OCI-LY1 (cell line): ENCODE data around the gene HNMT.

Source experiments
- H2AFZ ChIP-seq: fragments of 200-600 bp; sonication (generic), shearing (Covaris generic); 2 replicates; pipeline ENCODE4 v1.6.0; 2014; ENCODE audit warnings: antibody characterized with exemption, mild to moderate bottlenecking, low read length
- H3F3A ChIP-seq: fragments of 200-600 bp; sonication (generic), shearing (Covaris generic); 2 replicates; pipeline ENCODE4 v1.6.0; 2014; ENCODE audit warnings: mild to moderate bottlenecking, antibody characterized with exemption, low read length, moderate library complexity; ENCODE audit not compliant: insufficient read depth
- H3K27ac ChIP-seq: fragments of 200-600 bp; sonication (generic); 2 replicates; pipeline ENCODE4 v1.5.1; 2014; ENCODE audit warnings: low read length, mixed run types, mild to moderate bottlenecking, low read depth; ENCODE audit not compliant: poor library complexity, severe bottlenecking
- H3K27me3 ChIP-seq: fragments of 200-600 bp; sonication (generic); 2 replicates; pipeline ENCODE4 v1.6.0; 2014; ENCODE audit warnings: antibody characterized with exemption, mild to moderate bottlenecking, low read length, moderate library complexity; ENCODE audit not compliant: insufficient read depth
- H3K36me3 ChIP-seq: fragments of 200-600 bp; sonication (generic); 2 replicates; pipeline ENCODE4 v1.6.1; 2014; ENCODE audit warnings: mild to moderate bottlenecking, antibody characterized with exemption, low read length, moderate library complexity, mixed read lengths; ENCODE audit not compliant: insufficient read depth
- H3K4me1 ChIP-seq: fragments of 200-600 bp; sonication (generic); 2 replicates; pipeline ENCODE4 v1.5.1; 2014; ENCODE audit warnings: mild to moderate bottlenecking, low read length, moderate library complexity; ENCODE audit not compliant: insufficient read depth, severe bottlenecking
- H3K4me2 ChIP-seq: fragments of 200-600 bp; sonication (generic), shearing (Covaris generic); 2 replicates; pipeline ENCODE4 v1.6.1; 2014; ENCODE audit warnings: low read length
- H3K4me3 ChIP-seq: fragments of 200-600 bp; sonication (generic); 2 replicates; pipeline ENCODE4 v1.5.1; 2014; ENCODE audit warnings: low read length, low read depth, mild to moderate bottlenecking, mixed read lengths; ENCODE audit not compliant: poor library complexity, severe bottlenecking
- H3K79me2 ChIP-seq: fragments of 200-600 bp; shearing (Covaris generic); 2 replicates; pipeline ENCODE4 v1.6.1; 2016; ENCODE audit warnings: mixed run types, low read length, mixed read lengths; ENCODE audit not compliant: insufficient read depth
- H3K9ac ChIP-seq: fragments of 200-600 bp; sonication (generic), shearing (Covaris generic); 2 replicates; pipeline ENCODE4 v1.6.1; 2014; ENCODE audit warnings: mild to moderate bottlenecking, low read length, mixed read lengths
- H3K9me2 ChIP-seq: fragments of 200-600 bp; sonication (generic), shearing (Covaris generic); 2 replicates; pipeline ENCODE4 v1.6.1; 2014; ENCODE audit warnings: low read depth, mild to moderate bottlenecking, low read length, mixed read lengths
- H3K9me3 ChIP-seq: fragments of 200-600 bp; shearing (Covaris generic); 2 replicates; pipeline ENCODE4 v1.6.1; 2014; ENCODE audit warnings: low read length, mixed read lengths
- H4K20me1 ChIP-seq: fragments of 200-600 bp; sonication (generic), shearing (Covaris generic); 2 replicates; pipeline ENCODE4 v1.6.0; 2016; ENCODE audit warnings: mild to moderate bottlenecking, low read length; ENCODE audit not compliant: insufficient read depth
- CTCF ChIP-seq: fragments of 200-600 bp; sonication (generic), shearing (Covaris generic); IDR thresholded peaks from 2 replicates; pipeline ENCODE4 v1.5.1; 2017; ENCODE audit warnings: mild to moderate bottlenecking, antibody characterized with exemption, low read length, moderate library complexity, mixed read lengths
- EZH2 ChIP-seq: fragments of 200-600 bp; sonication (generic), shearing (Covaris generic); IDR thresholded peaks from 2 replicates; pipeline ENCODE4 v1.8.0; 2017; ENCODE audit warnings: borderline replicate concordance, mixed run types, mild to moderate bottlenecking, antibody characterized with exemption, low read length, moderate library complexity, mixed read lengths

Gene HNMT

GRCh38 chr2:138015494-138015893 is 51.2 kb downstream of the HNMT start:
- no peaks in the 10 kb centered on the region for H4K20me1 ChIP-seq
- H3K9me2 ChIP-seq: no peaks in the 10 kb centered on the region
- no peaks in the 10 kb centered on the region for H3K27me3 ChIP-seq
- no peaks in the 10 kb centered on the region for H3K36me3 ChIP-seq
- H2AFZ ChIP-seq: no peak overlapping the region
- no peaks in the 10 kb centered on the region for H3K79me2 ChIP-seq
- TF ChIP-seq EZH2 (no peak), CTCF (no peak)
- H3K4me2 ChIP-seq: no peak overlapping the region
- no peaks in the 10 kb centered on the region for H3F3A ChIP-seq
- H3K9ac ChIP-seq: no peak overlapping the region
- H3K9me3 ChIP-seq: no peaks in the 10 kb centered on the region
- H3K27ac ChIP-seq: no peak overlapping the region
- H3K4me3 ChIP-seq: no peak overlapping the region
- H3K4me1 ChIP-seq: no peaks in the 10 kb centered on the region

- Histone ChIP-seq H3K79me2 (no peaks in the 10 kb centered on the region), H3K4me2 (no peak overlapping the region), H3K9me2 (no peaks in the 10 kb centered on the region)
Observed at GRCh38 chr2:138016351-138017087, 52.2 kb downstream of the HNMT start.

GRCh38 chr2:138017824-138018223 is 53.6 kb downstream of the HNMT start:
- no peaks in the 10 kb centered on the region for H3K4me1 ChIP-seq
- no peak overlapping the region for H3K4me3 ChIP-seq
- H3K36me3 ChIP-seq: no peaks in the 10 kb centered on the region
- H4K20me1 ChIP-seq: no peaks in the 10 kb centered on the region
- no peak overlapping the region for H3K27ac ChIP-seq
- H3K4me2 ChIP-seq: no peak overlapping the region
- H3K27me3 ChIP-seq: no peaks in the 10 kb centered on the region
- H3K9me3 ChIP-seq: no peaks in the 10 kb centered on the region
- no peak overlapping the region for H2AFZ ChIP-seq
- TF ChIP-seq CTCF: no peak
- no peak for TF ChIP-seq EZH2
- no peaks in the 10 kb centered on the region for H3K79me2 ChIP-seq
- no peaks in the 10 kb centered on the region for H3F3A ChIP-seq
- no peak overlapping the region for H3K9ac ChIP-seq
- H3K9me2 ChIP-seq: no peaks in the 10 kb centered on the region

More at GRCh38 chr2:138016351-138017087, 52.2 kb downstream of the HNMT start:
- no peak for TF ChIP-seq CTCF
- no peak for TF ChIP-seq EZH2
- no peaks in the 10 kb centered on the region for H3K4me1 ChIP-seq
- no peaks in the 10 kb centered on the region for H3K36me3 ChIP-seq
- H2AFZ ChIP-seq: no peak overlapping the region
- H4K20me1 ChIP-seq: no peaks in the 10 kb centered on the region
- no peaks in the 10 kb centered on the region for H3F3A ChIP-seq
- H3K9me3 ChIP-seq: no peaks in the 10 kb centered on the region
- no peaks in the 10 kb centered on the region for H3K27me3 ChIP-seq
- no peak overlapping the region for H3K9ac ChIP-seq
- H3K4me3 ChIP-seq: no peak overlapping the region
- no peak overlapping the region for H3K27ac ChIP-seq
